ENCODE data around the gene ATP2C2.

DNA sequence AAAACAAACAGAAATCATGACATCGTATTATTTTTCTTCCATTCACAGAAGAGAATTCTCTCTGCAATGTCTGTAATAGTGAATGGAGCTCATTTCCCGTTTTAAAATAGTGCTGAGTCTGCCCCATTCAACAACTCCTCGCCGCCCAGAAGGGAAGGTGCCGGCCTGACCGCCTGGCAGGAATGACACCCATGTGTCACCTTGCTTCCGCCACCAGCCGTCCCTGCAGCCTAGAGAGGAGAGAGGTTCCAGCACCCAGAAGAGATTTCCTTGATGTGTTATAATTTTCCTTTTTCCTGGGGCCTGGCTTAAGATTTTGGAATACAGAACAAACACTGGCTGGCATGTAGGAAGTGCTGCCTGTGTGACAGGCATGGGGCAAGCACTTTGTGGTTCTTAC, 76.1 kb downstream of the ATP2C2 start:
- TF ChIP-seq, protein P1, sequence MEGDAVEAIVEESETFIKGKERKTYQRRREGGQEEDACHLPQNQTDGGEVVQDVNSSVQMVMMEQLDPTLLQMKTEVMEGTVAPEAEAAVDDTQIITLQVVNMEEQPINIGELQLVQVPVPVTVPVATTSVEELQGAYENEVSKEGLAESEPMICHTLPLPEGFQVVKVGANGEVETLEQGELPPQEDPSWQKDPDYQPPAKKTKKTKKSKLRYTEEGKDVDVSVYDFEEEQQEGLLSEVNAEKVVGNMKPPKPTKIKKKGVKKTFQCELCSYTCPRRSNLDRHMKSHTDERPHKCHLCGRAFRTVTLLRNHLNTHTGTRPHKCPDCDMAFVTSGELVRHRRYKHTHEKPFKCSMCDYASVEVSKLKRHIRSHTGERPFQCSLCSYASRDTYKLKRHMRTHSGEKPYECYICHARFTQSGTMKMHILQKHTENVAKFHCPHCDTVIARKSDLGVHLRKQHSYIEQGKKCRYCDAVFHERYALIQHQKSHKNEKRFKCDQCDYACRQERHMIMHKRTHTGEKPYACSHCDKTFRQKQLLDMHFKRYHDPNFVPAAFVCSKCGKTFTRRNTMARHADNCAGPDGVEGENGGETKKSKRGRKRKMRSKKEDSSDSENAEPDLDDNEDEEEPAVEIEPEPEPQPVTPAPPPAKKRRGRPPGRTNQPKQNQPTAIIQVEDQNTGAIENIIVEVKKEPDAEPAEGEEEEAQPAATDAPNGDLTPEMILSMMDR (IDR thresholded peaks at IDR 0.05), result no peak
- TF ChIP-seq POLR2A (IDR thresholded peaks at IDR 0.05), result no peak

All from right lobe of liver (tissue), 4 donors.